PC-9 (cell line): ENCODE data around the gene GALNT9. TPM values are rescaled to one million over a fixed set of nuclear protein-coding genes. Genes with fewer than 3 reads are reported as not detected.

Source experiments
- BruUV-seq: library from RNA; stranded (reverse); fragments of 400-500 nt; replicated peaks from 2 replicates; lab custom pipeline; 2021; lab: Mats Ljungman, UMichigan
- CTCF ChIA-PET: fragments of 300-600 bp; sonication (Branson Sonifier 250); formaldehyde crosslinking; loops from one replicate; lab custom pipeline; 2022; ENCODE audit warnings: antibody characterized with exemption; lab: Charles Lee
- POLR2A ChIA-PET: fragments of 300-600 bp; sonication (Branson Sonifier 250); formaldehyde crosslinking; loops from one replicate; lab custom pipeline; 2022; ENCODE audit warnings: antibody characterized with exemption; ENCODE audit not compliant: unreplicated experiment; lab: Charles Lee
- DNase-seq, 2 experiments: peaks; one replicate each; pipeline versions ENCODE4 v3.0.0 to v3.0.0-alpha.2; 2015 to 2022; ENCODE audit warnings: mixed read lengths in 1 of 2
- H2AFZ ChIP-seq: fragments of 200-600 bp; sonication (generic); 2 replicates; pipeline ENCODE4 v1.8.1; 2017; ENCODE audit warnings: antibody characterized with exemption
- H3F3A ChIP-seq: fragments of 200-600 bp; sonication (generic); 2 replicates; pipeline ENCODE4 v1.8.1; 2017; ENCODE audit warnings: antibody characterized with exemption, mild to moderate bottlenecking, low read depth; ENCODE audit not compliant: insufficient read depth
- H3K27ac ChIP-seq: fragments of 200-600 bp; sonication (generic); 2 replicates; pipeline ENCODE4 v1.6.1; 2016; ENCODE audit warnings: mixed run types
- H3K27me3 ChIP-seq: fragments of 200-600 bp; sonication (generic); 2 replicates; pipeline ENCODE4 v1.6.1; 2016; ENCODE audit warnings: low read depth, mixed run types; ENCODE audit not compliant: insufficient read depth
- H3K36me3 ChIP-seq: fragments of 200-600 bp; sonication (generic); 2 replicates; pipeline ENCODE4 v1.6.1; 2016; ENCODE audit warnings: low read depth, mixed run types
- H3K4me1 ChIP-seq: fragments of 200-600 bp; sonication (generic); replicated peaks from 2 replicates; pipeline ENCODE4 v1.6.1; 2016; ENCODE audit warnings: mixed run types; ENCODE audit not compliant: insufficient read depth
- H3K4me2 ChIP-seq: fragments of 200-600 bp; sonication (generic); 2 replicates; pipeline ENCODE4 v1.6.1; 2017; ENCODE audit warnings: mixed run types
- H3K4me3 ChIP-seq: fragments of 200-600 bp; sonication (generic); 2 replicates; pipeline ENCODE4 v1.6.1; 2016; ENCODE audit warnings: mixed run types
- H3K79me2 ChIP-seq: fragments of 200-600 bp; sonication (generic); 2 replicates; pipeline ENCODE4 v1.6.1; 2017; ENCODE audit warnings: low read depth, mixed run types
- H3K9me2 ChIP-seq: fragments of 200-600 bp; sonication (generic); 2 replicates; pipeline ENCODE4 v1.8.1; 2017; ENCODE audit warnings: mild to moderate bottlenecking; ENCODE audit not compliant: insufficient read depth
- H3K9me3 ChIP-seq: fragments of 200-600 bp; sonication (generic); 2 replicates; pipeline ENCODE4 v1.8.1; 2016; ENCODE audit warnings: low read depth; ENCODE audit not compliant: insufficient read depth
- H4K20me1 ChIP-seq: fragments of 200-600 bp; sonication (generic); 2 replicates; pipeline ENCODE4 v1.8.1; 2017; ENCODE audit not compliant: insufficient read depth
- EZH2 ChIP-seq: fragments of 200-600 bp; sonication (generic); IDR thresholded peaks from 2 replicates; pipeline ENCODE4 v1.8.0; 2017; ENCODE audit warnings: antibody characterized with exemption, low read depth
- intact Hi-C: fragments of 100-400 bp; cut with micrococcal nuclease; formaldehyde crosslinking; loops from one replicate; pipeline ENCODE4 v1.10.0; 2022; ENCODE audit not compliant: unreplicated experiment
- total RNA-seq: library from RNA; stranded (reverse); gene quantifications from 2 replicates; pipeline ENCODE4 v1.2.3, GENCODE V29; 2021
- TF ChIP-seq, protein P1 (sequence below): fragments of 200-600 bp; sonication (generic); conservative IDR thresholded peaks from 2 replicates; pipeline ENCODE4 v1.6.1; 2017; ENCODE audit warnings: mixed run types, antibody characterized with exemption, mild to moderate bottlenecking, moderate library complexity

GALNT9 gene
- total RNA-seq, 1 experiment from 2014 or later: 11.2 TPM

DNA sequence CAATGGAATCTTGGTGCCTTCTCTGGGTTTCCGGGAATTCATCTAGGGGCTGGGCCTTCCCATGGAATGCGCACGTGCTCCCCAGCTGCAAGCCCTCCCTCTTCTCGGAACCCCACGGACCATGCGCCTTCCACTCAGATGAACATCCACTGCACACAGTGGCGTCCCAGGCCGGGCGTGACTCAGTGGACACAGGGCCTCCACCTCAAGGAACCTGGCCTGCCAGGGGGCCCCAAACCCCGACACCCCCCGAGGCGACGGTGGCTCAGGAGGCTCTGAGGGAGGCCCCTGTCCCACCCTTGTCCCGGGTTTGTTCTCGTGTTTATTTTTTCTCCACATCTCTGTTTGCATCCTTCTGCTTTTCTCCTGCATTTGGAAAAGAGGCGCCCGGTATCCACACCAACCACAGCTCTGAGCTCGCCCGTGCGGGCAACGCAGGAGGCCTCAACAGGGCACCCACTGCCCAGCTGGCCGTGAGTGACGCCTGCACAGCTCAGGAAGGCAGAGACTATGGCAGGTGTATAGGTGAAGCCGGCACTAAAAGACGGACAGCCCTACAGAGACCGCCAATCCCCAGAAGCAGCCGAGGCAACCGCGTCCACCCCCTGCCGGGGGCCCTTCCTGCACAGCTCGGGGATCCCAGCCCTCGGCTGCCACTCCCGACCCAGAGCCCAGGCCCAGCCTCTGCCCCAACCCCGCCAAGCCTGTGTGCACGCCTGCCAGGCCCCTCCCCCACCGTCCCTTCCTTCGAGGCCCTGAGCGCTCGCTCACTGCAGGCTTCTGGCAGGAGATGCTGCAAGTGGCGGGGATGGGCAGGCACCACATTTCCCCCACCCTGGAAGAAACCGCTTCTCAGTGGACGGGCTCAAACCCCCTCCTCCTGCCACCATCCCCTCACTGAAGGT is 23.8 kb upstream of the GALNT9 start:
- no peaks in the 10 kb centered on the region for H3K79me2 ChIP-seq
- ChIA-PET CTCF (no interaction called here), POLR2A (no interaction called here)
- H3K36me3 ChIP-seq: no peaks in the 10 kb centered on the region
- 0 out of 2 replicates have a peak, but pooled peaks cover 6% of the 10 kb centered on the region for H4K20me1 ChIP-seq
- BruUV-seq: no TSS peak
- H3K4me2 ChIP-seq: no peak overlapping the region
- H3K4me1 ChIP-seq: no peaks in the 10 kb centered on the region
- DNase-seq: no peak
- H3K27me3 ChIP-seq: peaks cover 90% of the 10 kb centered on the region
- H3K4me3 ChIP-seq: no peak overlapping the region
- no peaks in the 10 kb centered on the region for H3K9me2 ChIP-seq
- H2AFZ ChIP-seq: no peak overlapping the region
- intact Hi-C loops: no loop called here
- H3F3A ChIP-seq: no peaks in the 10 kb centered on the region
- H3K27ac ChIP-seq: no peak overlapping the region
- TF ChIP-seq EZH2: no peak
- TF ChIP-seq, protein P1, sequence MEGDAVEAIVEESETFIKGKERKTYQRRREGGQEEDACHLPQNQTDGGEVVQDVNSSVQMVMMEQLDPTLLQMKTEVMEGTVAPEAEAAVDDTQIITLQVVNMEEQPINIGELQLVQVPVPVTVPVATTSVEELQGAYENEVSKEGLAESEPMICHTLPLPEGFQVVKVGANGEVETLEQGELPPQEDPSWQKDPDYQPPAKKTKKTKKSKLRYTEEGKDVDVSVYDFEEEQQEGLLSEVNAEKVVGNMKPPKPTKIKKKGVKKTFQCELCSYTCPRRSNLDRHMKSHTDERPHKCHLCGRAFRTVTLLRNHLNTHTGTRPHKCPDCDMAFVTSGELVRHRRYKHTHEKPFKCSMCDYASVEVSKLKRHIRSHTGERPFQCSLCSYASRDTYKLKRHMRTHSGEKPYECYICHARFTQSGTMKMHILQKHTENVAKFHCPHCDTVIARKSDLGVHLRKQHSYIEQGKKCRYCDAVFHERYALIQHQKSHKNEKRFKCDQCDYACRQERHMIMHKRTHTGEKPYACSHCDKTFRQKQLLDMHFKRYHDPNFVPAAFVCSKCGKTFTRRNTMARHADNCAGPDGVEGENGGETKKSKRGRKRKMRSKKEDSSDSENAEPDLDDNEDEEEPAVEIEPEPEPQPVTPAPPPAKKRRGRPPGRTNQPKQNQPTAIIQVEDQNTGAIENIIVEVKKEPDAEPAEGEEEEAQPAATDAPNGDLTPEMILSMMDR: no peak
- H3K9me3 ChIP-seq: no peaks in the 10 kb centered on the region

DNA sequence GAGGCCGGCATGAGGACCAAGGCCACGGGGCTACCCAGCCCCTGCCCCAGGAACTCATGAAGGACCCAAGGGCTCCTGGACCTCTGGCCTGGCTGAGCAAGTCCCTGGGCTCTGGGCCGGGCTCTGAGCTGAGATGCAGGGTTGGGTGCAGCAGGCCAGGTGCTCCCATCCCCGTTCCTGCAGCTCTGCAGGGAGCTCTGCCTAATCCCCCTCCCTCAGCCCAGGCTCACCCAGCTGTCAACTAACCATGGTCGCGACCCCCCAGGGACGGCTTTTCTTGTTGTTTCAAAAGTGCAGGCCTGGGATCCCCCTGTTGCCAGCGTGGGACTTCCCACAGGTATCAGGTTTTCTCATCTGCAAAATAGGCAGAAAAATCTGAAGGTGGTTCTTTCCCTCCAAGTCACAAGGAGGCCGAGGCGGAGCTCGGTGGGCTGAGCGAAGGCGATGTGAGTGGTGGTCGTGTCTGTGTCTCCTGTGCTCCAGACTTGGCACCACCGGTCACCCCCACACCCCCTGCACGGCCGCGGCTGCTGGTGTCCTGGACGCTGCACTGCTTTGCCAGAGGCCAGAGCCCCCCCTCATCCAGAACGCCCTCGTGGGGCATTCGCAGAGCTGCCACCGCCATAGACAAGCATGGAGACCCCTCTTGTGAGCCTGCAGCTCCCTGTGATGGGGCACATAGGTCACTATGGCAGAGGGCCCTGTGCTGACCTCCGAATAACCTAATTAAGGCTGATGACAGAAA is 22.5 kb upstream of the GALNT9 start:
- TF ChIP-seq, protein P1: no peak
- no peak for TF ChIP-seq EZH2
- no peaks in the 10 kb centered on the region for H3K4me1 ChIP-seq
- H3K79me2 ChIP-seq: no peaks in the 10 kb centered on the region
- H3K9me2 ChIP-seq: no peaks in the 10 kb centered on the region
- no peaks in the 10 kb centered on the region for H3K9me3 ChIP-seq
- intact Hi-C loops: no loop called here
- H3K36me3 ChIP-seq: no peaks in the 10 kb centered on the region
- ChIA-PET POLR2A (no interaction called here), CTCF (no interaction called here)
- BruUV-seq: no TSS peak
- H3K4me2 ChIP-seq: no peak overlapping the region
- DNase-seq: no peak
- no peak overlapping the region for H3K4me3 ChIP-seq
- no peak overlapping the region for H3K27ac ChIP-seq
- H2AFZ ChIP-seq: no peak overlapping the region
- peaks cover 97% of the 10 kb centered on the region for H3K27me3 ChIP-seq
- H4K20me1 ChIP-seq: 0 out of 2 replicates have a peak, but pooled peaks cover 6% of the 10 kb centered on the region
- no peaks in the 10 kb centered on the region for H3F3A ChIP-seq

DNA sequence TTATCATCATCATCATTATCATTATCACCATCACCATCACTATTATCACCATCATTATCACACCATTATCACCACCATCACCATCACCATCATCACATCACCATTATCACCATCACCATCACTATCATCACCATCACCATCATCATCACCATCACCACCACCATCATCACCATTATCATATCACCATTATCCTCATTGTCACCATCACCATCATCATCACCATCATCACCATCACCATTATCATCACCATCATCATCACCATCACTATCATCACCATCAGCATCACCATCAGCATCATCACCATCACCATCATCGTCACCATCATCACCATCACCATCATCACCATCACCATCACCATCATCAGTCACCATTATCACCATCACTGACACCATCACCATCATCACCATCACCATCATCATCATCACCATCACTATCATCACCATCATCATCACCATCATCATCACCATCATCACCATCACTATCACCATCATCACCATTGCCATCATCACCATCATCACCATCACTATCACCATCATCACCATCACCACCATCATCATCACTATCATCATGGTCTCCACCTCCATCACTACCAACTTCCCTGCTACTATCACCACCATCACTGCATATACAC is 20.2 kb upstream of the GALNT9 start:
- Histone ChIP-seq H3K9me2 (no peaks in the 10 kb centered on the region), H3F3A (no peaks in the 10 kb centered on the region), H3K4me1 (no peaks in the 10 kb centered on the region), H3K27me3 (peaks cover 97% of the 10 kb centered on the region), H3K36me3 (no peaks in the 10 kb centered on the region), H4K20me1 (0 out of 2 replicates have a peak, but pooled peaks cover 6% of the 10 kb centered on the region), H3K4me2 (no peak overlapping the region), H3K27ac (no peak overlapping the region), H3K9me3 (no peaks in the 10 kb centered on the region), H3K79me2 (no peaks in the 10 kb centered on the region), H2AFZ (no peak overlapping the region), H3K4me3 (no peak overlapping the region)
- ChIA-PET POLR2A (no interaction called here), CTCF (no interaction called here)
- intact Hi-C loops: no loop called here
- no peak for TF ChIP-seq EZH2
- TF ChIP-seq, protein P1: no peak
- no peak for DNase-seq
- BruUV-seq: no TSS peak
